Mesothelial cell of epicardium (in vitro differentiated cells): ENCODE measurements around the gene RAB4A. TPM values are rescaled to one million over a fixed set of nuclear protein-coding genes. Genes with fewer than 3 reads are reported as not detected.

Experiments used
- DNase-seq, 2 experiments: peaks; one replicate each; pipeline ENCODE4 v3.0.0; 2021; ENCODE audit warnings: low spot score in 2 of 2; ENCODE audit not compliant: unreplicated experiment in 2 of 2
- H3K27ac Mint-ChIP-seq: 2 replicates; pipeline ENCODE4 v1.8.0; 2021; ENCODE audit warnings: mixed read lengths
- H3K27me3 Mint-ChIP-seq: 2 replicates; pipeline ENCODE4 v1.8.0; 2021; ENCODE audit warnings: low read depth, mixed read lengths
- H3K36me3 Mint-ChIP-seq: 2 replicates; pipeline ENCODE4 v1.8.0; 2021; ENCODE audit warnings: mixed read lengths
- H3K4me1 Mint-ChIP-seq: 2 replicates; pipeline ENCODE4 v1.8.0; 2021; ENCODE audit warnings: mixed read lengths
- H3K4me3 Mint-ChIP-seq: 2 replicates; pipeline ENCODE4 v1.8.0; 2021; ENCODE audit warnings: mild to moderate bottlenecking, moderate library complexity, mixed read lengths
- H3K9me3 Mint-ChIP-seq: 2 replicates; pipeline ENCODE4 v1.8.0; 2021; ENCODE audit warnings: mixed read lengths
- CTCF ChIP-seq: fragments of 200-600 bp; sonication (generic); IDR thresholded peaks from one replicate; pipeline ENCODE4 v1.5.0; 2021; ENCODE audit warnings: antibody characterized with exemption; ENCODE audit not compliant: unreplicated experiment
- total RNA-seq: library from RNA; stranded (reverse); gene quantifications from 3 replicates; pipeline ENCODE4 v1.2.1, GENCODE V29; 2021

Gene RAB4A
- total RNA-seq, 1 donor from 2014 or later: 59.8 TPM

GRCh38 chr1:229262239-229262638 lies 8.7 kb upstream of the RAB4A start:
- H3K4me3 Mint-ChIP-seq: no peak overlapping the region
- DNase-seq: no peak
- no peaks in the 10 kb centered on the region for H3K27me3 Mint-ChIP-seq
- H3K4me1 Mint-ChIP-seq: peaks cover 2% of the 10 kb centered on the region
- no peak for TF ChIP-seq CTCF
- H3K27ac Mint-ChIP-seq: no peak overlapping the region
- peaks cover 17% of the 10 kb centered on the region for H3K9me3 Mint-ChIP-seq
- peaks cover 13% of the 10 kb centered on the region for H3K36me3 Mint-ChIP-seq

DNA sequence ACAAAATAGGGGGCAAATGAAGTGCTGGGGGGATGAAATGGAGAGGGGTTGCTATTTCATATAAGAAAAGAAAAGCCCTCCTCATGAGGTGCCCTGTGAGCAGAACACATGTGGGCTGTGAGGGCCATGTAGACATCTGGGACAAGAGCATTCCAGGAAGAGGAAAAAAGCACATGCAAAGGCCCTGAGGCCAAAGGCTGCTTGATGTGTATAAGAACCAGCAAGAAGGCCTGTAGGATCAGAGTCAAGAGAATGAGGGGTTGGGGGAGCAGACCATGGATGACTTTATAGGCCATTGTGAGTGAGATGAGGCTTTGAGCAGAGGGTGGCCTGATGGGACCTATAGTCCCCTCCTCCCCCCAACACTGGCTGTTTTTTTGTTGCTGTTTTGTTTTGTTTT lies 7.7 kb upstream of the RAB4A start:
- Mint-ChIP-seq H3K4me1 (peaks cover 4% of the 10 kb centered on the region), H3K9me3 (peaks cover 22% of the 10 kb centered on the region), H3K36me3 (peaks cover 16% of the 10 kb centered on the region), H3K4me3 (no peak overlapping the region), H3K27me3 (no peaks in the 10 kb centered on the region), H3K27ac (no peak overlapping the region)
- DNase-seq: no peak
- no peak for TF ChIP-seq CTCF

DNA sequence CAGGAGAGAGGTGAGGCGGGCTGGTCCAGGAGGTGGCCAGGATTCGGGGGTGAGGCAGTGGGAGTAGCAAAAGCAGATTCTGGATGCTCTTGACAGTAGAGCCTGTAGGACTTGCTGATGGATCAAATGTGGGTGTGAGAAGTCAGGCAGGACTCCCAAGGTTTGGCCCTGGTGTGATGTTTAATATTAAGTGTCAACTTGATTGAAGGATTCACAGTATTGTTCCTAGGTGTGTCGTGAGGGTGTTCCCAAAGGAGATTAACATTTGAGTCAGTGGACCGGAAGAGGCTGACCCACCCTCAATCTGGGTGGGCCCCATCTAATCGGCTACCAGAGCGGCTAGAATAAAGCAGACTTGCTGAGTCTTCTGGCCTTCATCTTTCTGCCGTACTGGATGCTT lies 6.8 kb upstream of the RAB4A start:
- peaks cover 6% of the 10 kb centered on the region for H3K4me1 Mint-ChIP-seq
- TF ChIP-seq CTCF: no peak
- H3K36me3 Mint-ChIP-seq: peaks cover 16% of the 10 kb centered on the region
- no peak overlapping the region for H3K27ac Mint-ChIP-seq
- no peak for DNase-seq
- no peak overlapping the region for H3K4me3 Mint-ChIP-seq
- peaks cover 22% of the 10 kb centered on the region for H3K9me3 Mint-ChIP-seq
- no peaks in the 10 kb centered on the region for H3K27me3 Mint-ChIP-seq

DNA sequence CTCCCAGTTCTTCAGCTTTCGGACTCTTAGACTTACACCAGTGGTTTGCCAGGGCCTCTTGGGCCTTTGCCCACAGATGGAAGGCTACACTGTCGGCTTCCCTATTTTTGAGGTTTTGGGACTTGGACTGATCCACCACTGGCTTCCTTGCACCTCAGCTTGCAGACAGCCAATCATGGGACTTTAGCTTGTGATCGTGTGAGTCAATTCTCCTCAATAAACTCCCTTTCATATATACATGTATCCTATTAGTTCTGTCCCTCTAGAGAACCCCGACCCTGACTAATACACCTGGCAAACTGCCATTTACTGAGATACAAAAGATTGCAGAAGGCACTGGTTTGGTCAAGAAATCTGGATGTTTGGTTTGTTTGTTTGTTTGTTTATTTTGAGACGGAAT lies 6.4 kb upstream of the RAB4A start:
- TF ChIP-seq CTCF: no peak
- Mint-ChIP-seq H3K27ac (no peak overlapping the region), H3K27me3 (no peaks in the 10 kb centered on the region), H3K36me3 (peaks cover 16% of the 10 kb centered on the region), H3K4me3 (no peak overlapping the region), H3K9me3 (peaks cover 22% of the 10 kb centered on the region), H3K4me1 (peaks cover 9% of the 10 kb centered on the region)
- no peak for DNase-seq

DNA sequence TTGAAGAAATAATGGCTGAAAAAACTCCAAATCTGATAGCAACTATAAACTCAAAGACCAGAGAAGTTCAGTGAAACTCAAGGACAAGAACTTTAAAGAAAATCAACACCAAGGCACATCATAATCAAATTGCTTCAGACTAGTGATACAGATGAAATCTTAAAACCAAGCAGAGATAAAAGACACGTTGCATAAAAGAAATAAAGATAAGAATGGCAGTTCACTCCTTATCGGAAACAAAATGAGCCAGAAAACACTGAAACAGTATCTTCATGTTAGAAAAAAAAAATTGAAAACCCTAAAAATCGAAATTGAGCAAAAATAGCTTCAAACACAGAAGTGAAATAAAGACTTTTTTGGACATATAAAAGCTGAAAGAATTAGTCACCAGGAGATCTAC lies 4.6 kb upstream of the RAB4A start:
- TF ChIP-seq CTCF: no peak
- Mint-ChIP-seq H3K36me3 (peaks cover 16% of the 10 kb centered on the region), H3K27me3 (no peaks in the 10 kb centered on the region), H3K9me3 (peaks cover 22% of the 10 kb centered on the region), H3K4me3 (no peak overlapping the region), H3K27ac (no peak overlapping the region), H3K4me1 (peaks cover 10% of the 10 kb centered on the region)
- no peak for DNase-seq

GRCh38 chr1:229266832-229267500 lies 3.9 kb upstream of the RAB4A start:
- Mint-ChIP-seq H3K4me3 (no peak overlapping the region), H3K9me3 (peaks cover 22% of the 10 kb centered on the region), H3K4me1 (peaks cover 15% of the 10 kb centered on the region), H3K36me3 (peaks cover 16% of the 10 kb centered on the region), H3K27me3 (no peaks in the 10 kb centered on the region), H3K27ac (no peak overlapping the region)
- no peak for TF ChIP-seq CTCF
- DNase-seq: no peak
